Activated naive CD4-positive, alpha-beta T cell treated with anti-CD3 and anti-CD28 coated beads, Interleukin-2, amount 10 ng/mL, durations not matched to agents 7 days and 5 days (primary cell): ENCODE data around the gene IKZF1.

Experiments used
- CTCF ChIA-PET: fragments of 350-600 bp; sonication (Branson Sonifier 250); formaldehyde crosslinking; loops from one replicate; lab custom pipeline; 2021; ENCODE audit warnings: antibody characterized with exemption; lab: Charles Lee
- DNase-seq: peaks from one replicate; pipeline ENCODE4 v3.0.0-alpha.2; 2020
- H3K27ac Mint-ChIP-seq: one replicate; pipeline ENCODE4 v1.8.0; 2021; ENCODE audit warnings: mild to moderate bottlenecking, moderate library complexity, mixed read lengths
- H3K27me3 Mint-ChIP-seq: one replicate; pipeline ENCODE4 v1.8.0; 2021; ENCODE audit warnings: mild to moderate bottlenecking, mixed read lengths
- H3K36me3 Mint-ChIP-seq: one replicate; pipeline ENCODE4 v1.8.0; 2021; ENCODE audit warnings: mixed read lengths
- H3K4me1 Mint-ChIP-seq: one replicate; pipeline ENCODE4 v1.8.0; 2021; ENCODE audit warnings: mixed read lengths
- H3K4me3 Mint-ChIP-seq: one replicate; pipeline ENCODE4 v1.8.0; 2021; ENCODE audit warnings: mild to moderate bottlenecking, moderate library complexity, mixed read lengths
- H3K9me3 Mint-ChIP-seq: one replicate; pipeline ENCODE4 v1.8.0; 2021; ENCODE audit warnings: mixed read lengths

Gene IKZF1

GRCh38 chr7:50273301-50273700 is 31.2 kb upstream of the IKZF1 start:
- peaks cover 56% of the 10 kb centered on the region for H3K4me1 Mint-ChIP-seq
- H3K27me3 Mint-ChIP-seq: peaks cover 4% of the 10 kb centered on the region
- no peak overlapping the region for H3K4me3 Mint-ChIP-seq
- CTCF ChIA-PET: interaction anchor here (0.7 to 2.2 kb wide), 5 partner anchors 26 to 100 kb away, joined by 3 to 6 read pairs (median 5); no protein-coding TSS in a partner anchor
- peaks cover 3% of the 10 kb centered on the region for H3K9me3 Mint-ChIP-seq
- H3K36me3 Mint-ChIP-seq: peaks cover 12% of the 10 kb centered on the region
- DNase-seq: no peak
- H3K27ac Mint-ChIP-seq: no peak overlapping the region

- peaks cover 4% of the 10 kb centered on the region for H3K9me3 Mint-ChIP-seq
- CTCF ChIA-PET: interaction anchor here (0.9 to 2.2 kb wide), 6 partner anchors 9 to 72 kb away, joined by 3 to 6 read pairs (median 4); no protein-coding TSS in a partner anchor
- no peak for DNase-seq
Measured at GRCh38 chr7:50273870-50274269, 30.6 kb upstream of the IKZF1 start.

GRCh38 chr7:50274361-50274760 is 30.2 kb upstream of the IKZF1 start:
- peaks cover 4% of the 10 kb centered on the region for H3K27me3 Mint-ChIP-seq
- H3K4me3 Mint-ChIP-seq: no peak overlapping the region
- DNase-seq: no peak

More at GRCh38 chr7:50273870-50274269, 30.6 kb upstream of the IKZF1 start:
- peaks cover 4% of the 10 kb centered on the region for H3K27me3 Mint-ChIP-seq
- peaks cover 14% of the 10 kb centered on the region for H3K36me3 Mint-ChIP-seq
- peaks cover 51% of the 10 kb centered on the region for H3K4me1 Mint-ChIP-seq
- H3K27ac Mint-ChIP-seq: no peak overlapping the region
- no peak overlapping the region for H3K4me3 Mint-ChIP-seq

GRCh38 chr7:50275430-50275829 is 29.1 kb upstream of the IKZF1 start:
- DNase-seq: no peak
- peaks cover 36% of the 10 kb centered on the region for H3K4me1 Mint-ChIP-seq
- no peak overlapping the region for H3K4me3 Mint-ChIP-seq
- H3K27me3 Mint-ChIP-seq: peaks cover 4% of the 10 kb centered on the region
- peaks cover 13% of the 10 kb centered on the region for H3K36me3 Mint-ChIP-seq
- CTCF ChIA-PET: interaction anchor here (1.1 to 2.1 kb wide), 2 partner anchors 9 to 35 kb away, joined by 4 to 5 read pairs; no protein-coding TSS in a partner anchor
- peaks cover 5% of the 10 kb centered on the region for H3K9me3 Mint-ChIP-seq
- no peak overlapping the region for H3K27ac Mint-ChIP-seq

More at GRCh38 chr7:50274361-50274760, 30.2 kb upstream of the IKZF1 start:
- Mint-ChIP-seq H3K27ac (peak overlapping the region; percentile 38), H3K4me1 (peaks cover 46% of the 10 kb centered on the region), H3K9me3 (peaks cover 5% of the 10 kb centered on the region), H3K36me3 (peaks cover 17% of the 10 kb centered on the region)
- CTCF ChIA-PET: interaction anchor here (0.9 to 2.2 kb wide), 7 partner anchors 8 to 72 kb away, joined by 3 to 6 read pairs (median 4); no protein-coding TSS in a partner anchor

- H3K27me3 Mint-ChIP-seq: peaks cover 4% of the 10 kb centered on the region
- no peak overlapping the region for H3K27ac Mint-ChIP-seq
- peaks cover 10% of the 10 kb centered on the region for H3K36me3 Mint-ChIP-seq
- CTCF ChIA-PET: no interaction called here
- DNase-seq: no peak
- H3K9me3 Mint-ChIP-seq: peaks cover 4% of the 10 kb centered on the region
- no peak overlapping the region for H3K4me3 Mint-ChIP-seq
- peaks cover 39% of the 10 kb centered on the region for H3K4me1 Mint-ChIP-seq
Measured at GRCh38 chr7:50276483-50276882, 28.0 kb upstream of the IKZF1 start.

GRCh38 chr7:50278120-50278519 is 26.4 kb upstream of the IKZF1 start:
- Mint-ChIP-seq H3K27me3 (peaks cover 4% of the 10 kb centered on the region), H3K27ac (no peak overlapping the region), H3K36me3 (peaks cover 8% of the 10 kb centered on the region), H3K4me3 (no peak overlapping the region), H3K9me3 (peaks cover 4% of the 10 kb centered on the region), H3K4me1 (peaks cover 48% of the 10 kb centered on the region)
- CTCF ChIA-PET: no interaction called here
- no peak for DNase-seq

- DNase-seq: no peak
- Mint-ChIP-seq H3K4me3 (peak overlapping the region; percentile 16), H3K27me3 (no peaks in the 10 kb centered on the region), H3K9me3 (peaks cover 4% of the 10 kb centered on the region), H3K4me1 (peaks cover 45% of the 10 kb centered on the region), H3K36me3 (peaks cover 8% of the 10 kb centered on the region), H3K27ac (peak overlapping the region; percentile 30)
- CTCF ChIA-PET: interaction anchor here (0.8 to 2.9 kb wide), 6 partner anchors 7 to 167 kb away, joined by 3 to 6 read pairs (median 3); no protein-coding TSS in a partner anchor
Measured at GRCh38 chr7:50281680-50282445, 22.7 kb upstream of the IKZF1 start.

GRCh38 chr7:50282813-50283605 is 21.5 kb upstream of the IKZF1 start:
- Mint-ChIP-seq H3K4me1 (peaks cover 45% of the 10 kb centered on the region), H3K27ac (peak overlapping the region; percentile 30), H3K4me3 (peak overlapping the region; percentile 16), H3K36me3 (peaks cover 8% of the 10 kb centered on the region), H3K27me3 (no peaks in the 10 kb centered on the region), H3K9me3 (peaks cover 4% of the 10 kb centered on the region)
- CTCF ChIA-PET: interaction anchor here (0.8 to 2.9 kb wide), 5 partner anchors 8 to 84 kb away, joined by 3 to 6 read pairs (median 3); no protein-coding TSS in a partner anchor
- no peak for DNase-seq

- H3K36me3 Mint-ChIP-seq: peaks cover 7% of the 10 kb centered on the region
- H3K27ac Mint-ChIP-seq: no peak overlapping the region
- peaks cover 4% of the 10 kb centered on the region for H3K9me3 Mint-ChIP-seq
- CTCF ChIA-PET: interaction anchor here (2.9 kb wide), 1 partner anchor 9 kb away, joined by 6 read pairs; no protein-coding TSS in a partner anchor
- no peak overlapping the region for H3K4me3 Mint-ChIP-seq
- H3K4me1 Mint-ChIP-seq: peaks cover 45% of the 10 kb centered on the region
- H3K27me3 Mint-ChIP-seq: no peaks in the 10 kb centered on the region
- no peak for DNase-seq
Measured at GRCh38 chr7:50283731-50284130, 20.8 kb upstream of the IKZF1 start.

- peaks cover 3% of the 10 kb centered on the region for H3K9me3 Mint-ChIP-seq
- H3K4me3 Mint-ChIP-seq: no peak overlapping the region
- DNase-seq: no peak
- no peak overlapping the region for H3K27ac Mint-ChIP-seq
- CTCF ChIA-PET: no interaction called here
- peaks cover 45% of the 10 kb centered on the region for H3K4me1 Mint-ChIP-seq
- H3K36me3 Mint-ChIP-seq: peaks cover 4% of the 10 kb centered on the region
- no peaks in the 10 kb centered on the region for H3K27me3 Mint-ChIP-seq
Measured at GRCh38 chr7:50284296-50284695, 20.2 kb upstream of the IKZF1 start.

GRCh38 chr7:50285269-50285668 is 19.2 kb upstream of the IKZF1 start:
- Mint-ChIP-seq H3K27ac (no peak overlapping the region), H3K4me3 (no peak overlapping the region), H3K36me3 (no peaks in the 10 kb centered on the region), H3K4me1 (peaks cover 45% of the 10 kb centered on the region), H3K9me3 (no peaks in the 10 kb centered on the region), H3K27me3 (no peaks in the 10 kb centered on the region)
- DNase-seq: no peak
- CTCF ChIA-PET: no interaction called here

- no peak for DNase-seq
- H3K27me3 Mint-ChIP-seq: no peaks in the 10 kb centered on the region
- H3K27ac Mint-ChIP-seq: no peak overlapping the region
- peaks cover 33% of the 10 kb centered on the region for H3K4me1 Mint-ChIP-seq
- CTCF ChIA-PET: no interaction called here
- no peaks in the 10 kb centered on the region for H3K9me3 Mint-ChIP-seq
- H3K4me3 Mint-ChIP-seq: no peak overlapping the region
- no peaks in the 10 kb centered on the region for H3K36me3 Mint-ChIP-seq
Measured at GRCh38 chr7:50287129-50287528, 17.4 kb upstream of the IKZF1 start.

- CTCF ChIA-PET: interaction anchor here (1.4 kb wide), 1 partner anchor 10 kb away, joined by 6 read pairs; no protein-coding TSS in a partner anchor
- Mint-ChIP-seq H3K36me3 (peaks cover 3% of the 10 kb centered on the region), H3K27ac (no peak overlapping the region), H3K27me3 (peaks cover 3% of the 10 kb centered on the region), H3K4me3 (no peak overlapping the region), H3K4me1 (peaks cover 16% of the 10 kb centered on the region), H3K9me3 (no peaks in the 10 kb centered on the region)
- DNase-seq: no peak
Measured at GRCh38 chr7:50292165-50292757, 12.3 kb upstream of the IKZF1 start.
